ENCODE data around the gene BUB1B. TPM values are rescaled to one million over a fixed set of nuclear protein-coding genes. Genes with fewer than 3 reads are reported as not detected.

BUB1B gene
- total RNA-seq, 4 donors from 2014 or later, result 1.4 to 15.3 (median 8.6) TPM

- Histone ChIP-seq H3K27me3 (peaks cover 25% of the 10 kb centered on the region), H3K4me3 (no peak overlapping the region), H3K9me3 (no peaks in the 10 kb centered on the region), H3K36me3 (no peaks in the 10 kb centered on the region), H3K27ac (no peak overlapping the region), H3K4me1 (peaks cover 0 to 14% (median 5%) of the 10 kb centered on the region in 4 donors)
- in situ Hi-C loops (cut with MboI; ENCODE audit: low pct_ligation_motif_present in 1 of 4, low pct_unique_long_range_greater_than_20kb in 1 of 4, low sequenced_read_pairs in 3 of 4) (no loop called here), intact Hi-C loops (cut with DNase I; ENCODE audit: low total_unique reads) (no loop called here)
- TF ChIP-seq POLR2AphosphoS5 (IDR thresholded peaks at IDR 0.05) (no peak), EP300 (IDR thresholded peaks at IDR 0.05; ENCODE audit: low read depth) (no peak), POLR2A (IDR thresholded peaks at IDR 0.05) (no peak)
- TF ChIP-seq, protein P1, sequence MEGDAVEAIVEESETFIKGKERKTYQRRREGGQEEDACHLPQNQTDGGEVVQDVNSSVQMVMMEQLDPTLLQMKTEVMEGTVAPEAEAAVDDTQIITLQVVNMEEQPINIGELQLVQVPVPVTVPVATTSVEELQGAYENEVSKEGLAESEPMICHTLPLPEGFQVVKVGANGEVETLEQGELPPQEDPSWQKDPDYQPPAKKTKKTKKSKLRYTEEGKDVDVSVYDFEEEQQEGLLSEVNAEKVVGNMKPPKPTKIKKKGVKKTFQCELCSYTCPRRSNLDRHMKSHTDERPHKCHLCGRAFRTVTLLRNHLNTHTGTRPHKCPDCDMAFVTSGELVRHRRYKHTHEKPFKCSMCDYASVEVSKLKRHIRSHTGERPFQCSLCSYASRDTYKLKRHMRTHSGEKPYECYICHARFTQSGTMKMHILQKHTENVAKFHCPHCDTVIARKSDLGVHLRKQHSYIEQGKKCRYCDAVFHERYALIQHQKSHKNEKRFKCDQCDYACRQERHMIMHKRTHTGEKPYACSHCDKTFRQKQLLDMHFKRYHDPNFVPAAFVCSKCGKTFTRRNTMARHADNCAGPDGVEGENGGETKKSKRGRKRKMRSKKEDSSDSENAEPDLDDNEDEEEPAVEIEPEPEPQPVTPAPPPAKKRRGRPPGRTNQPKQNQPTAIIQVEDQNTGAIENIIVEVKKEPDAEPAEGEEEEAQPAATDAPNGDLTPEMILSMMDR (IDR thresholded peaks at IDR 0.05), result no peak
- 79% methylated on average over 18 of the region's 19 CpGs; no CpG with 5 or more reads in 1 of the 2 donors for WGBS, 2 donors (ENCODE audit: low coverage in 1 of 2)
- no peak for DNase-seq
Observed at GRCh38 chr15:40239693-40240618, 79.1 kb downstream of the BUB1B start.

- H3K4me1 ChIP-seq, result peaks cover 0 to 14% (median 5%) of the 10 kb centered on the region in 4 donors
- no peak overlapping the region for H3K4me3 ChIP-seq
- H3K27me3 ChIP-seq, result peaks cover 25% of the 10 kb centered on the region
- no peaks in the 10 kb centered on the region for H3K36me3 ChIP-seq
- in situ Hi-C loops (cut with MboI; ENCODE audit: low pct_ligation_motif_present in 1 of 4, low pct_unique_long_range_greater_than_20kb in 1 of 4, low sequenced_read_pairs in 3 of 4) (no loop called here), intact Hi-C loops (cut with DNase I; ENCODE audit: low total_unique reads) (no loop called here)
- no peak for DNase-seq
- no peak overlapping the region for H3K27ac ChIP-seq
- H3K9me3 ChIP-seq, result no peaks in the 10 kb centered on the region
- TF ChIP-seq POLR2AphosphoS5 (IDR thresholded peaks at IDR 0.05) (no peak), POLR2A (IDR thresholded peaks at IDR 0.05) (no peak), EP300 (IDR thresholded peaks at IDR 0.05; ENCODE audit: low read depth) (no peak)
- TF ChIP-seq, protein P1 (IDR thresholded peaks at IDR 0.05), result no peak
- WGBS, 2 donors (ENCODE audit: low coverage in 1 of 2), result 95% methylated on average over 10 of the region's 10 CpGs; no CpG with 5 or more reads in 1 of the 2 donors
Observed at GRCh38 chr15:40240619-40241221, 79.9 kb downstream of the BUB1B start.

DNA sequence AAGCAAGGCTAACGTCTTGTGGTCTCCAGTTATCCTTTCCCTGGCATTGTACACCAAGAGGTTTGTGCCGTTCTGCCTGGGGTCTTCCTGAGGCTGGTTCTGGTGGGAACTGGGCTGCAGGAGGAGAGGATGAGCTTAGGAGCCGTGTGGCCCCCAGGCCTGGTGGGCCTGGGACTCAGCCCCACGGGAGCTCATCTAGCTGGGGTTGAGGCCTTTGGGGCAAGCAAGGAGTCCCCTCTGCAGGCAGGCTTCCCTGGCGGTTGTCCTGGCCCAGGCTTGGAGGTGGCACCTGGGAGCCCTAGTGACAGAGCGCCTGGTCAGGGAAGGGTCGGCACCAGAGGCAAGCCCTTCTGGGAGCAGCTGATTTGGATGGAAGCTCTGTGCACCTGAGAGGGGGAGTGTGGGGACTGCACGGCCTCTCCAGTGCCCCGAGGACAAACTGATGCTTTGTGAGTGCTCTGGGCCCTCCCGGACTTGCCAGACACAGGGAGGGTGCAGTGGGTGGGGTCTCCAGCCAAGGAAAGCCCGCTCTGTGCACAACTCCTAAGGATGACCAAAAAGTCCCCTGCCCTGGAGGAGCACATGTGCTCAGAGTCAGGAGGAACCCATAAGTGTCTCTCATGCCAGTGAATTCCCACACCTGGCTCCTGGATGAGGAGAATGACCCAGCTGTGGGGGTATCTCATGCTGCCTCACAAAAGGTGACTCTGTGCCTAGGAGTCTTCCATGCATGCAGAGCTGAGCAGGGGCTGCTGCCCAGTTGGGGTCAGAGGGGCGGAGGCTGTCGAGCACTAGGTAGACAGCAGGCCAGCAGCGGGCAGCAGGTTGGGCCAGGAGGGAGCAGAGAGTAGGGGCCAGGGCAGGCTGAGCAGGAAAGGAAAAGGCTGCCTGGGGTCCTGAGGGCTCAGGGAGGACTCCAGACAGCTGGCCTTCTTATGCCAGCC lies 80.7 kb downstream of the BUB1B start:
- WGBS, 2 donors (ENCODE audit: low coverage in 1 of 2), result 88% methylated on average over 14 of the region's 14 CpGs; no CpG with 5 or more reads in 1 of the 2 donors
- in situ Hi-C loops (cut with MboI; ENCODE audit: low pct_ligation_motif_present in 1 of 4, low pct_unique_long_range_greater_than_20kb in 1 of 4, low sequenced_read_pairs in 3 of 4), result no loop called here
- Histone ChIP-seq H3K4me3 (no peak overlapping the region), H3K9me3 (no peaks in the 10 kb centered on the region), H3K4me1 (peaks cover 0 to 14% (median 5%) of the 10 kb centered on the region in 4 donors), H3K36me3 (no peaks in the 10 kb centered on the region), H3K27ac (no peak overlapping the region), H3K27me3 (peaks cover 25% of the 10 kb centered on the region)
- no peak for DNase-seq
- TF ChIP-seq POLR2A (IDR thresholded peaks at IDR 0.05) (no peak), POLR2AphosphoS5 (IDR thresholded peaks at IDR 0.05) (no peak), EP300 (IDR thresholded peaks at IDR 0.05; ENCODE audit: low read depth) (no peak)
- TF ChIP-seq, protein P1 (IDR thresholded peaks at IDR 0.05), result no peak
- intact Hi-C loops (cut with DNase I; ENCODE audit: low total_unique reads), result no loop called here

Data from transverse colon (tissue), 4 donors.